Measurements from ENCODE around the gene PANK4. TPM values are rescaled to one million over a fixed set of nuclear protein-coding genes. Genes with fewer than 3 reads are reported as not detected.

Gene PANK4
- total and polyA plus RNA-seq, 2 of the 8 experiments (the other 6 are each of a cell fraction or from before 2014, with no cell fraction given), result 20.1 to 29.7 TPM

DNA sequence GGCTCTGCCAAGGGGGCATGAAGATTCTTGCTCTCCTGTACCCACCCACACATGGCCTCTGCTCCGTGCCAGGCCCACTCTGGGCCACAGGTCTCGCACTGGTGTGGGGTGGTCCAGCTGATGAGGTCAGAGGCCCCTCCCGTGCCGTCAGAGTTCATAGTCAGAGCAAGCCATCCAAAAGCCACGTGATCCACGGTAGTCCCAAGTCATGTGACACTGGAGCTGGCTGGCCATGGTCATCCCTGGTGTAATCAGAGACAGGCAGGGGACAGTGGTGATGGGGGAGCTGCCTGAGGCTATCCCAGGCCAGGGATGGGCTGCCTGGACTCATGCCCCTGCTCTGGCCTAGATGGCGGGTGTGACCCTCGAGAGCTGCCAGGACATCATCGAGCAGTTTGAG is 39.8 kb downstream of the PANK4 start:
- peaks cover 0 to 5% of the 10 kb centered on the region in 2 experiments for H4K20me1 ChIP-seq (replicated peaks in 1 of 2; ENCODE audit: control insufficient read depth in 1 of 2, insufficient read depth in 2 of 2, low read length in 2 of 2)
- no peak for FAIRE-seq

More for the DNA sequence above, 39.8 kb downstream of the PANK4 start:
- WGBS, 2 experiments (ENCODE audit: extremely low coverage in 1 of 2, insufficient coverage in 1 of 2, insufficient read length in 1 of 2, insufficient replicate concordance in 2 of 2, low coverage in 1 of 2, low lambda C conversion rate in 2 of 2, missing lambda C conversion rate in 1 of 2), result 84% methylated on average over 8 of the region's 9 CpGs; no CpG with 5 or more reads in 1 of the 2 experiments
- H3K79me1 ChIP-seq (ENCODE audit: low read depth, low read length), result no peaks in the 10 kb centered on the region
- H3K56ac ChIP-seq (replicated peaks; ENCODE audit: insufficient read length, low read depth, low read length), result no peak overlapping the region
- H3K9ac ChIP-seq (replicated peaks in 1 of 4; ENCODE audit: extremely low read depth in 1 of 4, low read depth in 3 of 4, low read length in 3 of 4), result no peak overlapping the region
- H3K18ac ChIP-seq (ENCODE audit: extremely low read depth, low read length), result no peak overlapping the region
- ChIA-PET POLR2A (ENCODE audit: partially characterized antibody) (no interaction called here), CTCF (ENCODE audit: partially characterized antibody) (interaction anchor here (2.6 kb wide), 1 partner anchor 26 kb away, joined by 6 read pairs; no protein-coding TSS in a partner anchor)
- H3K27ac ChIP-seq (ENCODE audit: low read depth, low read length), result no peak overlapping the region
- no peaks in the 10 kb centered on the region for H3K79me2 ChIP-seq (ENCODE audit: control insufficient read depth in 1 of 2, insufficient read depth in 2 of 2, low read length in 2 of 2)
- H3K14ac ChIP-seq (ENCODE audit: insufficient read length), result no peak overlapping the region
- no peak overlapping the region for H2BK15ac ChIP-seq (ENCODE audit: low read length)
- H2BK120ac ChIP-seq (replicated peaks; ENCODE audit: low read depth, low read length), result no peak overlapping the region
- H3K36me3 ChIP-seq (ENCODE audit: control insufficient read depth in 2 of 4, insufficient read depth in 4 of 4, low read length in 3 of 4), result no peaks in the 10 kb centered on the region
- H4K8ac ChIP-seq (ENCODE audit: extremely low read depth, insufficient read depth, low read length), result no peak overlapping the region
- H2BK5ac ChIP-seq (ENCODE audit: low read depth, low read length), result no peak overlapping the region
- no peak overlapping the region for H4K91ac ChIP-seq (replicated peaks; ENCODE audit: insufficient read length, low read length)
- H2BK20ac ChIP-seq (ENCODE audit: low read length), result no peak overlapping the region
- no peak overlapping the region for H3K4me3 ChIP-seq (ENCODE audit: extremely low read depth in 1 of 4, insufficient read depth in 2 of 4, low read depth in 3 of 4, low read length in 4 of 4)
- H3K4me2 ChIP-seq (ENCODE audit: insufficient read depth in 1 of 2, low read depth in 2 of 2, low read length in 2 of 2), result no peak overlapping the region
- H2AK5ac ChIP-seq (ENCODE audit: low read depth, low read length), result no peak overlapping the region
- peaks cover 0 to 9% (median 0%) of the 10 kb centered on the region in 4 experiments; a peak in 1 of 7 replicates for H3K27me3 ChIP-seq (replicated peaks in 1 of 4; ENCODE audit: control insufficient read depth in 3 of 4, extremely low read depth in 1 of 4, insufficient read depth in 3 of 4, low read length in 3 of 4)
- H3K23me2 ChIP-seq (ENCODE audit: low read depth, low read length), result no peaks in the 10 kb centered on the region; the same call in 1 of the 2 replicates
- no peak overlapping the region for H3K4ac ChIP-seq (replicated peaks; ENCODE audit: insufficient read length, low read depth, low read length)
- H3K23ac ChIP-seq (ENCODE audit: insufficient read length), result no peak overlapping the region
- peaks cover 0 to 22% of the 10 kb centered on the region in 2 experiments; a peak in 2 of 4 replicates for H3K9me3 ChIP-seq (ENCODE audit: insufficient read depth in 2 of 2, low read depth in 1 of 2, low read length in 1 of 2)
- H2BK12ac ChIP-seq (ENCODE audit: low read depth, low read length), result no peak overlapping the region
- H3K4me1 ChIP-seq (replicated peaks in 1 of 4; ENCODE audit: control insufficient read depth in 3 of 4, insufficient read depth in 4 of 4, low read length in 3 of 4), result no peaks in the 10 kb centered on the region
- no peak overlapping the region for H4K5ac ChIP-seq (ENCODE audit: insufficient read length, low read depth, low read length)
- no peak overlapping the region for H2AFZ ChIP-seq (ENCODE audit: low read length)
- TF ChIP-seq HDAC6 (IDR thresholded peaks at IDR 0.05; ENCODE audit: low read depth, low read length) (no peak), TAF7 (optimal IDR thresholded peaks at IDR 0.05; ENCODE audit: borderline replicate concordance, low read depth, low read length) (no peak), SIRT6 (IDR thresholded peaks at IDR 0.05; ENCODE audit: low read length) (no peak), CHD2 (IDR thresholded peaks at IDR 0.05; ENCODE audit: low read length) (no peak), KDM1A (IDR thresholded peaks at IDR 0.05; ENCODE audit: borderline replicate concordance, low read length) (no peak)
- TF ChIP-seq, protein P1, sequence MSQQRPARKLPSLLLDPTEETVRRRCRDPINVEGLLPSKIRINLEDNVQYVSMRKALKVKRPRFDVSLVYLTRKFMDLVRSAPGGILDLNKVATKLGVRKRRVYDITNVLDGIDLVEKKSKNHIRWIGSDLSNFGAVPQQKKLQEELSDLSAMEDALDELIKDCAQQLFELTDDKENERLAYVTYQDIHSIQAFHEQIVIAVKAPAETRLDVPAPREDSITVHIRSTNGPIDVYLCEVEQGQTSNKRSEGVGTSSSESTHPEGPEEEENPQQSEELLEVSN (IDR thresholded peaks at IDR 0.05), result no peak
- TF ChIP-seq, protein P2, sequence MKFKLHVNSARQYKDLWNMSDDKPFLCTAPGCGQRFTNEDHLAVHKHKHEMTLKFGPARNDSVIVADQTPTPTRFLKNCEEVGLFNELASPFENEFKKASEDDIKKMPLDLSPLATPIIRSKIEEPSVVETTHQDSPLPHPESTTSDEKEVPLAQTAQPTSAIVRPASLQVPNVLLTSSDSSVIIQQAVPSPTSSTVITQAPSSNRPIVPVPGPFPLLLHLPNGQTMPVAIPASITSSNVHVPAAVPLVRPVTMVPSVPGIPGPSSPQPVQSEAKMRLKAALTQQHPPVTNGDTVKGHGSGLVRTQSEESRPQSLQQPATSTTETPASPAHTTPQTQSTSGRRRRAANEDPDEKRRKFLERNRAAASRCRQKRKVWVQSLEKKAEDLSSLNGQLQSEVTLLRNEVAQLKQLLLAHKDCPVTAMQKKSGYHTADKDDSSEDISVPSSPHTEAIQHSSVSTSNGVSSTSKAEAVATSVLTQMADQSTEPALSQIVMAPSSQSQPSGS (IDR thresholded peaks at IDR 0.05; ENCODE audit: low read length), result no peak
- no peak for DNase-seq (ENCODE audit: low read depth in 1 of 2, low spot score in 2 of 2)

All from H1 (cell line).